ENCODE measurements around the gene ALDOA. TPM values are rescaled to one million over a fixed set of nuclear protein-coding genes. Genes with fewer than 3 reads are reported as not detected.

Gene ALDOA
- polyA plus RNA-seq, 3 donors: 1,202 to 1,628 (median 1,429) TPM

DNA sequence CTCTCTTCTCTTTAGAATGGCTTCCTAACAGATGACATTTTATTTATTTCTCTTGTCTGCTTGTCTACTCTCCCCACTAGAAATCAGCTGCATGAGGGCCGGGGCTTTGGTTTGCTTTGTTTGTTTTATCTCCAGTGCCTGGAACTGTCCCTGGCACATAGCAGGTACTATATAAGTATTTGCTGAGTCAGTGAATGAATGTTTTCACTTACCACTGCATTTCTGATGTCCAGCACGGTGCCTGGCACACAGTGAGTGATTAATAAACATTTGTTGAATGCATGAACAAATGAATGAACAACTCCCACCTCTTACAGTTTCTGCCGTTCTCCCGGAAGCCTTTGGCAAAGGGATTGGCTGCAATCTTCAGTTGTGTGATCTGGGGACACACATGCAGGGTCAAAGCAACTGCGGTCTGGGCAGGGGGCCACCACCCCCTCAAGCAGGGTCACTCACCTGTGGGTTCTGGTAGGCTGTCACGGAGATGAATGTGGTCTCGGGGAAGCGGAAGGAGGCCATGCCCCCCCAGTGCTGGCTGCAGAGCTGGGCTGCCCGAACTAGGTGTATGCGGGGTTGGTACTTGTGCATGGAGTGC, 22.8 kb downstream of the ALDOA start:
- Histone ChIP-seq H3K27me3 (ENCODE audit: control insufficient read depth in 2 of 2, insufficient read depth in 2 of 2, low read length in 2 of 2) (no peaks in the 10 kb centered on the region), H3K9me3 (replicated peaks in 1 of 2; ENCODE audit: control insufficient read depth in 1 of 2, insufficient read depth in 1 of 2, low read length in 2 of 2) (peaks cover 0 to 4% of the 10 kb centered on the region in 2 donors), H3K27ac (ENCODE audit: low read depth in 1 of 2, low read length in 2 of 2) (peak overlapping the region in 1 of 2 donors; percentile 87), H4K20me1 (ENCODE audit: insufficient read depth, low read length) (peaks cover 11% of the 10 kb centered on the region), H3K9ac (ENCODE audit: insufficient read depth, low read length, poor library complexity, severe bottlenecking) (no peak overlapping the region), H3K79me2 (ENCODE audit: insufficient read depth, low read length) (peaks cover 13% of the 10 kb centered on the region), H3K4me1 (ENCODE audit: control insufficient read depth in 1 of 2, insufficient read depth in 2 of 2, low read length in 2 of 2) (peaks cover 67 to 89% of the 10 kb centered on the region in 2 donors), H3K36me3 (replicated peaks in 1 of 2; ENCODE audit: control insufficient read depth in 1 of 2, insufficient read depth in 2 of 2, low read length in 2 of 2) (peaks cover 24 to 25% of the 10 kb centered on the region in 2 donors), H3K4me3 (replicated peaks in 1 of 3; ENCODE audit: low read depth in 2 of 3, low read length in 3 of 3) (no peak overlapping the region), H3K4me2 (replicated peaks; ENCODE audit: extremely low read depth, low read length, poor library complexity, severe bottlenecking) (no peak overlapping the region), H2AFZ (ENCODE audit: insufficient read depth, low read depth, low read length, poor library complexity, severe bottlenecking) (no peak overlapping the region)
- H3K4me1 Mint-ChIP-seq: peaks cover 69% of the 10 kb centered on the region
- peaks cover 23 to 38% of the 10 kb centered on the region in 2 donors for H3K36me3 Mint-ChIP-seq
- no peak for DNase-seq
- TF ChIP-seq, protein P1, sequence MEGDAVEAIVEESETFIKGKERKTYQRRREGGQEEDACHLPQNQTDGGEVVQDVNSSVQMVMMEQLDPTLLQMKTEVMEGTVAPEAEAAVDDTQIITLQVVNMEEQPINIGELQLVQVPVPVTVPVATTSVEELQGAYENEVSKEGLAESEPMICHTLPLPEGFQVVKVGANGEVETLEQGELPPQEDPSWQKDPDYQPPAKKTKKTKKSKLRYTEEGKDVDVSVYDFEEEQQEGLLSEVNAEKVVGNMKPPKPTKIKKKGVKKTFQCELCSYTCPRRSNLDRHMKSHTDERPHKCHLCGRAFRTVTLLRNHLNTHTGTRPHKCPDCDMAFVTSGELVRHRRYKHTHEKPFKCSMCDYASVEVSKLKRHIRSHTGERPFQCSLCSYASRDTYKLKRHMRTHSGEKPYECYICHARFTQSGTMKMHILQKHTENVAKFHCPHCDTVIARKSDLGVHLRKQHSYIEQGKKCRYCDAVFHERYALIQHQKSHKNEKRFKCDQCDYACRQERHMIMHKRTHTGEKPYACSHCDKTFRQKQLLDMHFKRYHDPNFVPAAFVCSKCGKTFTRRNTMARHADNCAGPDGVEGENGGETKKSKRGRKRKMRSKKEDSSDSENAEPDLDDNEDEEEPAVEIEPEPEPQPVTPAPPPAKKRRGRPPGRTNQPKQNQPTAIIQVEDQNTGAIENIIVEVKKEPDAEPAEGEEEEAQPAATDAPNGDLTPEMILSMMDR (IDR thresholded peaks at IDR 0.05): no peak
- H3K27ac Mint-ChIP-seq: peak overlapping the region; percentile 56 to 98 (median 78)
- peaks cover 3 to 11% (median 6%) of the 10 kb centered on the region in 7 donors for H3K9me3 Mint-ChIP-seq
- WGBS (ENCODE audit: insufficient coverage): 100% methylated on average over 1 of the region's 10 CpGs
- intact Hi-C loops (cut with micrococcal nuclease): no loop called here
- H3K27me3 Mint-ChIP-seq (ENCODE audit: low read depth in 3 of 3): peaks cover 0 to 6% (median 2%) of the 10 kb centered on the region in 3 donors
- no peak overlapping the region for H3K4me3 Mint-ChIP-seq

DNA sequence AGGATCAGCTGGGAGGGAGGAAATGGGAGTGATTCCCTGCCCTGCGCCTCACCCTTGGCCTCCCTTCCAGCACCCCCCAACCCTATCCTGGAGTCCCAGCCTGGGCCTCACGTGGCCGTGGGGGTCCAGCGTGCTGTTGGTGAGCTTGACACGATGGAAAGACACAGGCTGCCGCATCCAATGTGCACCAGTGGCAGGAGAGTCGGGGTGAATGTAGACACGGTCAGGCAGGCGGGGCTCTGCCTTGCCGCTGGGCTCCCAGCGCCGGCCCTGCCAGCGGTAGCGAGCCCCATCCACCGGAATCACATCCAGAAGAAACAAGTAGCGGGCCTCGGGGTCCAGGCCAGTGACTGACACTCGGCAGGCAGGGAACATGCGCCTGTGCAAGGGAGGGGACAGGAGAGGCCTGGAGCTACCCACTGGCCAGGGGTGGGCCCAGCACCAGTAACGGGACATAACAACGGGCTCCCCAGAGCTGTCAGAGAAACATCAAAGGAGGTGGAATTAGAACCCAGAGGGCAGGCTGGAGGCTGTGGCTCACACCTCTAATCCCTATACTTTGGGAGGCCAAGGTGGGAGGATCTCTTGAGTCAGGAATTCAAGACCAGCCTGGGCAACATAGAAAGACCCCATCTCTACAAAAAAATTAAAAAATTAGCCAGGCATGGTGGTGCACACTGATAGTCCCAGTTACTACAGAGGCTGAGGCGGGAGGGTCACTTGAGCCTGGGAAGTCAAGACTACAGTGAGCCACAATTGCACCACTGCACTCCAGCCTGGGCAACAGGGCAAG, 23.5 kb downstream of the ALDOA start:
- Mint-ChIP-seq H3K9me3 (peaks cover 3 to 11% (median 6%) of the 10 kb centered on the region in 7 donors), H3K4me1 (peaks cover 75% of the 10 kb centered on the region), H3K27ac (peak overlapping the region; percentile 85 to 95 (median 89)), H3K4me3 (peak overlapping the region in 1 of 2 donors; percentile 24), H3K36me3 (peaks cover 20 to 37% of the 10 kb centered on the region in 2 donors), H3K27me3 (ENCODE audit: low read depth in 3 of 3) (peaks cover 0 to 6% (median 2%) of the 10 kb centered on the region in 3 donors)
- Histone ChIP-seq H3K79me2 (ENCODE audit: insufficient read depth, low read length) (peaks cover 12% of the 10 kb centered on the region), H3K9ac (ENCODE audit: insufficient read depth, low read length, poor library complexity, severe bottlenecking) (no peak overlapping the region), H3K4me2 (replicated peaks; ENCODE audit: extremely low read depth, low read length, poor library complexity, severe bottlenecking) (no peak overlapping the region), H3K9me3 (replicated peaks in 1 of 2; ENCODE audit: control insufficient read depth in 1 of 2, insufficient read depth in 1 of 2, low read length in 2 of 2) (peaks cover 0 to 4% of the 10 kb centered on the region in 2 donors), H3K27me3 (ENCODE audit: control insufficient read depth in 2 of 2, insufficient read depth in 2 of 2, low read length in 2 of 2) (no peaks in the 10 kb centered on the region), H4K20me1 (ENCODE audit: insufficient read depth, low read length) (peaks cover 6% of the 10 kb centered on the region), H3K27ac (ENCODE audit: low read depth in 1 of 2, low read length in 2 of 2) (peak overlapping the region; percentile 41 to 87), H3K36me3 (replicated peaks in 1 of 2; ENCODE audit: control insufficient read depth in 1 of 2, insufficient read depth in 2 of 2, low read length in 2 of 2) (peaks cover 21 to 23% of the 10 kb centered on the region in 2 donors), H2AFZ (ENCODE audit: insufficient read depth, low read depth, low read length, poor library complexity, severe bottlenecking) (no peak overlapping the region), H3K4me3 (replicated peaks in 1 of 3; ENCODE audit: low read depth in 2 of 3, low read length in 3 of 3) (no peak overlapping the region), H3K4me1 (ENCODE audit: control insufficient read depth in 1 of 2, insufficient read depth in 2 of 2, low read length in 2 of 2) (peaks cover 74 to 96% of the 10 kb centered on the region in 2 donors)
- intact Hi-C loops (cut with micrococcal nuclease): no loop called here
- DNase-seq: peak in 1 of 3 donors; percentile 3
- TF ChIP-seq, protein P1 (IDR thresholded peaks at IDR 0.05): no peak
- WGBS (ENCODE audit: insufficient coverage): 92% methylated on average over 19 of the region's 22 CpGs

Measured in CD14-positive monocyte (primary cell).